Measurements from ENCODE around the gene ZBTB21. TPM values are rescaled to one million over a fixed set of nuclear protein-coding genes. Genes with fewer than 3 reads are reported as not detected.

The ZBTB21 gene
- polyA plus RNA-seq, 2 of the 4 experiments (the other 2 are of a cell fraction), result 5.4 to 13.1 TPM

DNA sequence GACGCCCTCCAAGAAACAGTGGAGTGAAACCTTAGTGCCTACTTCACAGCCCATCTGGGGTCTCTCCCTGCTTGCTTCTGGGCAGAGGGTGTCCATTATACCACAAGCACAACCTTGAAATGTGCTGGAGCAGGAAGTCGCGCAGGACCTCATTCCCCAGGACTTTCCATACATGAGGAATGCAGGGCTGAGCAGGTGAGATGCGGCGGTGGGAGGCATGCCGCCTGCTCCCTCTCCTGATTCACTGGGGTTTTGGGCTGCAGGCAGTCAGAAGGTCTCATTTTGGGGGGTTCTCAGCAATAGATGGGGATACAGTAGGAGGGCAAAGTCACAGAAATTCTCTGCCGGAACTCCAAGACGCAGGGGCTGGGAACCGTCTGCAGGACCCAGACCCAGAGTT is 45.3 kb upstream of the ZBTB21 start:
- H3K27ac ChIP-seq, result no peak overlapping the region
- ChIA-PET POLR2A (no interaction called here), CTCF (no interaction called here)
- no peak overlapping the region for H3K4me2 ChIP-seq
- DNase-seq (ENCODE audit: low read depth in 1 of 2, low spot score in 1 of 2) (no peak), ATAC-seq (no peak), FAIRE-seq (no peak)
- H3K4me3 ChIP-seq, result no peak overlapping the region
- 69% methylated on average over 7 of the region's 9 CpGs for WGBS (ENCODE audit: missing lambda C conversion rate)
- H3K4me1 ChIP-seq, result no peaks in the 10 kb centered on the region
- TF ChIP-seq MYC (IDR thresholded peaks at IDR 0.05; ENCODE audit: borderline replicate concordance, low read length) (no peak), EHMT2 (IDR thresholded peaks at IDR 0.05; ENCODE audit: low read depth) (no peak), CBX8 (IDR thresholded peaks at IDR 0.05) (no peak), HOXB13 (CRISPR knock-in tag; IDR thresholded peaks at IDR 0.05; ENCODE audit: low read depth) (no peak), RCOR1 (IDR thresholded peaks at IDR 0.05; ENCODE audit: low read depth, low read length) (no peak), PHF8 (IDR thresholded peaks at IDR 0.05; ENCODE audit: borderline replicate concordance, low read depth) (no peak), FOXS1 (CRISPR knock-in tag; IDR thresholded peaks at IDR 0.05) (no peak), SREBF2 (IDR thresholded peaks at IDR 0.05) (no peak), HEYL (CRISPR knock-in tag; IDR thresholded peaks at IDR 0.05) (no peak), NPAS2 (CRISPR knock-in tag; IDR thresholded peaks at IDR 0.05; ENCODE audit: borderline replicate concordance) (no peak), ZSCAN20 (CRISPR knock-in tag; IDR thresholded peaks at IDR 0.05) (no peak), RNF2 (IDR thresholded peaks at IDR 0.05; ENCODE audit: borderline replicate concordance, low read depth) (no peak), JUNB (IDR thresholded peaks at IDR 0.05) (no peak)
- TF ChIP-seq, protein P1, sequence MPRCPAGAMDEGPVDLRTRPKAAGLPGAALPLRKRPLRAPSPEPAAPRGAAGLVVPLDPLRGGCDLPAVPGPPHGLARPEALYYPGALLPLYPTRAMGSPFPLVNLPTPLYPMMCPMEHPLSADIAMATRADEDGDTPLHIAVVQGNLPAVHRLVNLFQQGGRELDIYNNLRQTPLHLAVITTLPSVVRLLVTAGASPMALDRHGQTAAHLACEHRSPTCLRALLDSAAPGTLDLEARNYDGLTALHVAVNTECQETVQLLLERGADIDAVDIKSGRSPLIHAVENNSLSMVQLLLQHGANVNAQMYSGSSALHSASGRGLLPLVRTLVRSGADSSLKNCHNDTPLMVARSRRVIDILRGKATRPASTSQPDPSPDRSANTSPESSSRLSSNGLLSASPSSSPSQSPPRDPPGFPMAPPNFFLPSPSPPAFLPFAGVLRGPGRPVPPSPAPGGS (IDR thresholded peaks at IDR 0.05), result no peak
- TF ChIP-seq, protein P2, sequence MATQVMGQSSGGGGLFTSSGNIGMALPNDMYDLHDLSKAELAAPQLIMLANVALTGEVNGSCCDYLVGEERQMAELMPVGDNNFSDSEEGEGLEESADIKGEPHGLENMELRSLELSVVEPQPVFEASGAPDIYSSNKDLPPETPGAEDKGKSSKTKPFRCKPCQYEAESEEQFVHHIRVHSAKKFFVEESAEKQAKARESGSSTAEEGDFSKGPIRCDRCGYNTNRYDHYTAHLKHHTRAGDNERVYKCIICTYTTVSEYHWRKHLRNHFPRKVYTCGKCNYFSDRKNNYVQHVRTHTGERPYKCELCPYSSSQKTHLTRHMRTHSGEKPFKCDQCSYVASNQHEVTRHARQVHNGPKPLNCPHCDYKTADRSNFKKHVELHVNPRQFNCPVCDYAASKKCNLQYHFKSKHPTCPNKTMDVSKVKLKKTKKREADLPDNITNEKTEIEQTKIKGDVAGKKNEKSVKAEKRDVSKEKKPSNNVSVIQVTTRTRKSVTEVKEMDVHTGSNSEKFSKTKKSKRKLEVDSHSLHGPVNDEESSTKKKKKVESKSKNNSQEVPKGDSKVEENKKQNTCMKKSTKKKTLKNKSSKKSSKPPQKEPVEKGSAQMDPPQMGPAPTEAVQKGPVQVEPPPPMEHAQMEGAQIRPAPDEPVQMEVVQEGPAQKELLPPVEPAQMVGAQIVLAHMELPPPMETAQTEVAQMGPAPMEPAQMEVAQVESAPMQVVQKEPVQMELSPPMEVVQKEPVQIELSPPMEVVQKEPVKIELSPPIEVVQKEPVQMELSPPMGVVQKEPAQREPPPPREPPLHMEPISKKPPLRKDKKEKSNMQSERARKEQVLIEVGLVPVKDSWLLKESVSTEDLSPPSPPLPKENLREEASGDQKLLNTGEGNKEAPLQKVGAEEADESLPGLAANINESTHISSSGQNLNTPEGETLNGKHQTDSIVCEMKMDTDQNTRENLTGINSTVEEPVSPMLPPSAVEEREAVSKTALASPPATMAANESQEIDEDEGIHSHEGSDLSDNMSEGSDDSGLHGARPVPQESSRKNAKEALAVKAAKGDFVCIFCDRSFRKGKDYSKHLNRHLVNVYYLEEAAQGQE (IDR thresholded peaks at IDR 0.05), result no peak
- TF ChIP-seq, protein P3, sequence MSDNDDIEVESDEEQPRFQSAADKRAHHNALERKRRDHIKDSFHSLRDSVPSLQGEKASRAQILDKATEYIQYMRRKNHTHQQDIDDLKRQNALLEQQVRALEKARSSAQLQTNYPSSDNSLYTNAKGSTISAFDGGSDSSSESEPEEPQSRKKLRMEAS (IDR thresholded peaks at IDR 0.05), result no peak
- no peaks in the 10 kb centered on the region for H3K9me3 ChIP-seq

DNA sequence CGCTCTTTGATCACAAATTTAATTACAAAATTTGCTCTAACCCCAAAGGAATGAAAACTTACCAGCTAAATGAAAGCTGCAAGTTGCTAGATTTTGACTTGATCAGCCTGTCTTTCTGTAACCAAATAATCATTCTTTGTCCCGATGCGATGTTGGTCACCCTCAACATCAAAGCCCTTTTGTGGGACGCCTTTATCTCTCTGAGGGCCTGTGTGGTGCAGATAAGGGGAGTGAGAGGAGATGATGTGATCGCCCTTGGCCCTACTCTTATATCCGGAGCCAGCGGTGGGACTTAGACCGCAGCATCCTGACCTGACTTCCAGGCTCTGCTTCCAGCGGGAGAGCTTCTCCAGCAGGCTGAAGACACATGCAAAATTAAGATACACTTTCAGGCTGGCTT is 41.6 kb upstream of the ZBTB21 start:
- no peaks in the 10 kb centered on the region for H3K9me3 ChIP-seq
- no peak overlapping the region for H3K4me2 ChIP-seq
- no peak for DNase-seq (ENCODE audit: low read depth in 1 of 2, low spot score in 1 of 2)
- H3K4me1 ChIP-seq, result no peaks in the 10 kb centered on the region
- ChIA-PET CTCF (no interaction called here), POLR2A (no interaction called here)
- no peak overlapping the region for H3K4me3 ChIP-seq
- TF ChIP-seq KDM5A (IDR thresholded peaks at IDR 0.05) (no peak), SMC3 (IDR thresholded peaks at IDR 0.05) (no peak), ZSCAN20 (CRISPR knock-in tag; IDR thresholded peaks at IDR 0.05) (no peak), CHD2 (IDR thresholded peaks at IDR 0.05; ENCODE audit: low read length, partially characterized antibody) (no peak)
- TF ChIP-seq, protein P4, sequence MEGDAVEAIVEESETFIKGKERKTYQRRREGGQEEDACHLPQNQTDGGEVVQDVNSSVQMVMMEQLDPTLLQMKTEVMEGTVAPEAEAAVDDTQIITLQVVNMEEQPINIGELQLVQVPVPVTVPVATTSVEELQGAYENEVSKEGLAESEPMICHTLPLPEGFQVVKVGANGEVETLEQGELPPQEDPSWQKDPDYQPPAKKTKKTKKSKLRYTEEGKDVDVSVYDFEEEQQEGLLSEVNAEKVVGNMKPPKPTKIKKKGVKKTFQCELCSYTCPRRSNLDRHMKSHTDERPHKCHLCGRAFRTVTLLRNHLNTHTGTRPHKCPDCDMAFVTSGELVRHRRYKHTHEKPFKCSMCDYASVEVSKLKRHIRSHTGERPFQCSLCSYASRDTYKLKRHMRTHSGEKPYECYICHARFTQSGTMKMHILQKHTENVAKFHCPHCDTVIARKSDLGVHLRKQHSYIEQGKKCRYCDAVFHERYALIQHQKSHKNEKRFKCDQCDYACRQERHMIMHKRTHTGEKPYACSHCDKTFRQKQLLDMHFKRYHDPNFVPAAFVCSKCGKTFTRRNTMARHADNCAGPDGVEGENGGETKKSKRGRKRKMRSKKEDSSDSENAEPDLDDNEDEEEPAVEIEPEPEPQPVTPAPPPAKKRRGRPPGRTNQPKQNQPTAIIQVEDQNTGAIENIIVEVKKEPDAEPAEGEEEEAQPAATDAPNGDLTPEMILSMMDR (IDR thresholded peaks at IDR 0.05), result no peak
- no peak overlapping the region for H3K27ac ChIP-seq
- ATAC-seq, result no peak
- WGBS (ENCODE audit: missing lambda C conversion rate), result 68% methylated on average over 9 of the region's 9 CpGs
- FAIRE-seq, result no peak

All from A549 (cell line).